HG03432 (cell line): ENCODE results near the gene EML6.

Experiments
- ATAC-seq: cut with Tn5 transposase; IDR thresholded peaks from one replicate; pipeline ENCODE4 v1.9.1; 2021; ENCODE audit warnings: mild to moderate bottlenecking, moderate library complexity; ENCODE audit not compliant: unreplicated experiment

Gene EML6

GRCh38 chr2:54789878-54790277 lies 66.4 kb downstream of the EML6 start:
- ATAC-seq = no peak

DNA sequence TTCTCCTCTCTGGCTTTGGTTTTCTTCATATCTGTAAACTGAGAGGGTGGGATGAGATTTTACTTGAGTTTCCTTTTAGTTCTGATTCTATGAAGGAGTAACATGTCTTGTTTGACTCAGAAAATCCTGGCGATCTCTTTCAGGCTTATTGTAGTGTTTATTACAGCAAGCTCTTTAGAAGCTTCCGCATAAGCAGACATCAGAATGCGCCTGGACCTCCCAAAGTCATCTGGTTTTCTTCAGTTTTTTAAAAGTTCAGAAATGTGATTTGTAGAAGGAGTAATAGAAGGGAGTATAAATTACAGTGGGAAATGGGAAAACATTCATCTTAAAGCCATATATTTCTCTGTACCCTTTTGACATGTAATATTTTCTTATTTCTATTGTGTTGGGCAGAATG lies 68.4 kb downstream of the EML6 start:
- ATAC-seq = no peak

DNA sequence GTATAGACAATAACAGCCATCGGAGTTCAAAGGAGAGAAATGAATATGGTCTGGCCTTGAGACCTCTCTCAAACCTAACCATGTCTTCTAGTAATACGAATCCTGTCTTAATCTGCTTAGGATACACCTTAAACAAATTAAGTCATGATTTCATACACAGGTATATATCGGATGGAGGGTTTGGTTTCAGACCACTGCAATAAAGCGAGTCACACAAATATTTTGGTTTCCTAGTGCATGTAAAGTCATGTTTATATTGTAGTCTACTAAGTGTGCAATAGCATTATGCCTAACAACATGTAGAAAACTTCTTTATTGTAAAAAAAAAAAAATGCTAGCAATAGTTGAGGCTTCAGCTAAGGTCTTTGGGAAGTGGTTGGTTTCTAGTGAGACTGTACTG lies 73.8 kb downstream of the EML6 start:
- no peak for ATAC-seq

GRCh38 chr2:54801352-54801751 lies 77.9 kb downstream of the EML6 start:
- ATAC-seq = no peak

DNA sequence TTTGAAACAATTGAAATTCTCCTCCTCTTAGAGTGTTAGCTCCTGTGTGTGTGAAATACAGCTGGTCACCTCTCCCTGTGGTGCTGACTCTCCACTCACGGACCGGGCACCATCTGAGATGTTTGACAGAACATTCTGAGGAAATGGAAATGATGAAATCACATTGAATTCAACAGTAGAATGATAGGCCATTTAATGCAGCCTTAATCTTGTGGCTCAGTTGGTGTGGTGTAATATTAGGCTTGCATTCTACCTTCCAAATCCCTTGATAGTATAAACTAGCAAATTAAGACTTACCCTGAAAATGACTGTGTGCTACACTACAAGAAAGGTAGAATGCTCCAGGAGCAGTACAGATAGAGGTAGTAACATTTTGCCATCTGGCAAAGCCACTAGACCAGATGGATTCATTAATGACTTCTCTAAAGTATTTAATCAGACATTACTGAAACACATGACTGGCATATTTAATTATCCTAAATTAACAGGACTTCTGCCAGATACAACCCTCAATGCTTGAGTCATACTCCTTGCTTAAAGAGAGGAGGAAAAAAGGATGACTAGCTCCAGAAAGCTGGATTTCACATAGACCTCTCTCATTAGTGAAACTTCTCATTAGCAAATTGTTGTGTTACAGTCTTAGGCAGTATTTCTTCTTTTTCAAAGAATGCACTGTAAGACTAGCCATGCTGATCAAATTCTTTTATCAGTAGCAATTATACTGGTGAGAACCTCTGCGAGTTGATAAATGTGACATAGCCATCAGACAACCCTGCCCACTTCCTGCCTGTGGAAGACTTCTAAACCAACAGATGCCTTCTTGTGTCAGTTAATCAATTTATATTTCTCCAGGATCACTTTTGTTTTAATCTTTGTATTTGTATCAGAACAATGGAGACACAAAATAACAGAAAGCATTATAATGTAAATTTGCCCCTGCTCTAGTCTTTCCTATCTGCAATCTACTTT lies 80.6 kb downstream of the EML6 start:
- no peak for ATAC-seq

- no peak for ATAC-seq
Measured at GRCh38 chr2:54805255-54805654, 81.8 kb downstream of the EML6 start.

DNA sequence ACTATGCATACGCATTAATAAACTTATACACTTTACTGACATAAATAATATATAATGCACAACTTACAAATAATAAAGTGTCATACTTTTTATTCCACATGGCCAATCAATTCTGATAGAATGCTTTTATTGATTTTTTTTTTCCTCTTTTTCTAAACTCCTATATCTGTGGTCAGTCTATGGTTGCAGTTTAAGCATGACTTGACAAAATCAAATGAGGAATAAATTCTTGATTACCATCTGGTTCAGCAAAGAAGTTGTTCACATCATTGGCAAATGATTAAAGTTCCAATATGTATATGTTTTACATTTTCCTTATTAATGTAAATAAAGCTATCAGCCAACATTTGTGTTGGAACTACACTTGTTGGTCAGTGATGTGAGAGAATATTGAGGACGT lies 83.5 kb downstream of the EML6 start:
- ATAC-seq = no peak

- no peak for ATAC-seq
Measured at GRCh38 chr2:54808661-54809060, 85.2 kb downstream of the EML6 start.

DNA sequence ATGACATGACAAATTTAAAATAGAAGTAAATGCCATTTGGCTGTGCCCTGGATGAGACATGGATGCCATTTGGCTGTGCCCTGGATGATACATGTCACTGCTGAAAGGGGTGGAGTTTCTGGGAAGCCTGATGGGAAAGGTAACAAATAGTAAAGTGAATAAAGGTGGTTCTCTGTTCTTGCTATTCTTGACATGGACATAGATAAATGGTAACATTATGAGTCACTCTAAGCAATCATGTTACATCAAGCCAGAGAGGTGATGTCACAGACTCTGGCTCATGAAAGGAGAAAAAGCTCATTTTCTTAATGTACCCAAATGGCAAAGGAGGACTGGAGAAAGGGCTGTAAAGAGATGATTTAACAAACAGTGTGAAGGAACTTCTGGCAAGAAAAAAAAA lies 86.4 kb downstream of the EML6 start:
- ATAC-seq = no peak

DNA sequence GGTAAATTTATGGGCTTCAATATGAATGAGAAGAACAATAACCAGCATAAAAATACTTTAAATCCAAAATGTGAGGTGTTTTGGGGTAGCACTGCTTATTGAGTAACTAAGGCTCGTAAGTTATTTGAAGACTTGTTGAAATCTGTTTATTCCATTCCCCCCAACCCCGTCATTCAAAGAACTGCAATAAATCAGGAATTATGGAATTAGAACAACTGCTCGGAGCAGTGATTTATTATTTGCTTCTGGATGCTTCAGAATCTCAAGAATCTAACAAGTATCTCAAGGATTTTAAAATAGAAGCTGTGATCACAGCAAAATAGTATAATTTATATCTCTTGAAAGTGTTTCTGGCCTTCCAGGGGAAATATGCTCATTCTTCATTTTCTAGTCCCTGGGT lies 86.8 kb downstream of the EML6 start:
- no peak for ATAC-seq

GRCh38 chr2:54813584-54813983 lies 90.1 kb downstream of the EML6 start:
- ATAC-seq = no peak

DNA sequence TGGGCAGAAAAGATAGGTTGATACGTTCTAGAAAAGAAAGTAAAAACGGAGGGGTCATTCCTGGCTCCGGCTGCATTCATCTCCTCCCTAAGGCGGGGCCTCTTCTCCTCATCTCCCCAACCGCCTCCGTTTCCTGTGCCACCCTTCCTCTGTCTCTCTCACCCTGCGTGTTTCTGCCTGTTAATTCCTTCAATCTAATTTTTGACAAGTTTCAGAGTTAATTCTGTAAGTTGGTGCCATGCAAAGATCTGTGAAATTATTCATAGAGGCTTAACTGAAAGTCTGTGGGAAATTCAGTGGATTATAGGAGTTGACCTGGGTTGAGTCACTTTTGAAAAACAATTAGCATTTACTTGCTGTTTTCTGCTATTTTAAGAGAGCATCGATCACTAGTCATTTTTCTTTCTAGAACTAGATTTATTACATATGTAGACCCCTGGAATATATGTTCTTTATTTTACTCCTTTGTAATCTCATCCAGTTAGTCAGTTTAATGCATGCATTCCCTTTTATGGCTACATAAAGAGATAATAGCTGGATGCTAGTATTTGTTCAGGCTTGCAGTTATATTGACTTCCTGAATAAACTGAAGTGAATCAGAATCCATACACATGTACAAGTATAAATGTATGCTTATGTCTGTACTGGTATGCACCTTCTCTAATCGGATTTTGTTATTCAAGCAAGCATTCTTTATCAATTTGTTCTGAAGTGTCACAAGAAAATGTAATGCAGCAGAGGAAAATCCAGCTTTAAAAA lies 91.1 kb downstream of the EML6 start:
- ATAC-seq = no peak

DNA sequence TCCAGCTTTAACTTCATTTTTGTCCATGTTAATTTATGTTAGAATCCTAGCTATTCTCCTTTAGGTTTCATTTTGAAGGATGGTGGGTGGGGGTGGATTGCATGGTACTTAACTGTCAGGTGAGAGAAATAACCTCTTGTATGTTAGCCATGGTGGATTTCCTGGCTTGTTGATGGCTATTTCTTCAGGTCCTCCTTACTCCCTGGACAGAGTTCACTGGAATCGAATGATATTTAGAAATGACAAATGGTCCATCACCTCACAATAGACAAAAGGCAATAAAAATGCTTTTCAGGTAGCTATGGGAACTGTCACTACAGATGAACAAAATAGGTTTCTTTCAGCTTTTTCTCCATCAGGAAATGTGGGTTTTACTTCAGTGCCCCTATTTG lies 91.7 kb downstream of the EML6 start:
- no peak for ATAC-seq

DNA sequence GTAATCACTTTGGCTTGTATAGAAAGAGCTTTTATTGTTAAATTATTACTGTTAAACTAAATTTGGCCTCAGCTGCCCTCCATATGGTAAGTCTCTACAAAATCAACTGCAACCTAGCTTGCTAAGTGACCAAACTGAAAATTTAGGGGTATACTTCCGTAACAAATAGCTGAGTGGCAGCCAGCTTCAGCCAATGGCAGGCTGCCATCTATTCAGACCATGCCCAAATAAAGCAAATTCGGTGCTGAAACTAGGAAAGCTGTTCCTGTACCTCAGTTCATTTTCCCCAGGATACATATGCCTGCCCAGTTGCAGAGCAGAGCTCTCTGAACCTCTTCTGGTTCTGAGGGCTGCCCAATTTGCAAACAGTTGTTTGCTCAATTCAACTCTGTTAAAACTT lies 94.8 kb downstream of the EML6 start:
- ATAC-seq = no peak

DNA sequence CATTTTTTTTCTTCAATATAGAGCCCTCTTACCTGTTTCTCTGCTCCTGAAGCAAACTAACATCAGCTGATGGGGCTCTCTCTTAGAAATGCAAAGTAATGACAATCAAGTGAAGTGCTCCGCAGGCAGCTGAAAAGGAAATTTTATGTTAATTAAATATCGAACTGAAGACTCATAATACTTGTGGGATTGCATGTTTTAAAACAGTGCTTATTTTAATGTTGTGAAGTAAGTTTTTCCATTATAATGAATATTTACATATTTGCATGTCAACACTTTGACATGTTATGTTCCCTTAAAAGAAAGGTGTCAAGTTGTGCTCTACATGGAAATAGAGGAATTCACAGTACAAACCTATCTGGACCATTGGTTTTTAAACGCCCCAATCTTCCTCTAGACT lies 97.1 kb downstream of the EML6 start:
- no peak for ATAC-seq

DNA sequence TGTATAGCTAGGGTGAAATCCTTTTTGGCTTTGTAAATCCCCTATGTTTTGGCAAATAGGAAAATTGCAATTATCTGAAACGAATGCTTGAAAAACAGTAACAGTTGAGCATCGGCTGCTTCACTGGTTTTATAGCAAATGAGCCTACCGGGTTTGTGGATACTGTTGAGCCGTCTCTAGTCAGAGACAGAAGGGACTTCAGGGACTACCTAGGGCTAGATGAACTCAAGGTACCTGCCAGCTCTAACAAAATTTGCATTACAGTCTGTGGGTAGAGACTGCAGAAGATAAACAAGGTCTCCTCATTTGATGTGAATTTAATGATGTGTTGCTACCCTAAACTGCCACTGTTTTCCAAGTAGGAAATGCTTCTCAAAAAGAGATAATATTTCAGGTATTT lies 101.1 kb downstream of the EML6 start:
- no peak for ATAC-seq

- no peak for ATAC-seq
Measured at GRCh38 chr2:54830546-54830945, 107.1 kb downstream of the EML6 start.

- ATAC-seq = no peak
Measured at GRCh38 chr2:54831480-54831879, 108.0 kb downstream of the EML6 start.

DNA sequence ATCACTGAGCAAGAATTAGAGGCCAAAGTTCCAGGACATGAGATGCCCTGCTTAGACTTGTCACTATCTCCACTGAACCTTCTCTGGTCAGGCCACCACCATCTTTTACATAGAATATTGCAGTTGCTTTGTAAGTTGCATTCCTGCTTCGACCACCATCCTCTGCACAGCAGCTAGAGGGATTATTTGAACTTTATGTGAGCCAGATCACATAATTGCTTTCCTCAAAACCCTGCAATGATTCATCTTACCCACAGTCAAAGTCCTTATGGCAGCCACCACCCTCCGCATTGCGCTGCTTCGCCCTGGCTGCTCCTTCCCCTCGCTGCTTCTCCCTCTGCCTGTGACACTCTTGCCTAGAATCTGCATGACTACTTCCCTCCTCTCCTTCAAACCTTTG lies 111.3 kb downstream of the EML6 start:
- no peak for ATAC-seq

DNA sequence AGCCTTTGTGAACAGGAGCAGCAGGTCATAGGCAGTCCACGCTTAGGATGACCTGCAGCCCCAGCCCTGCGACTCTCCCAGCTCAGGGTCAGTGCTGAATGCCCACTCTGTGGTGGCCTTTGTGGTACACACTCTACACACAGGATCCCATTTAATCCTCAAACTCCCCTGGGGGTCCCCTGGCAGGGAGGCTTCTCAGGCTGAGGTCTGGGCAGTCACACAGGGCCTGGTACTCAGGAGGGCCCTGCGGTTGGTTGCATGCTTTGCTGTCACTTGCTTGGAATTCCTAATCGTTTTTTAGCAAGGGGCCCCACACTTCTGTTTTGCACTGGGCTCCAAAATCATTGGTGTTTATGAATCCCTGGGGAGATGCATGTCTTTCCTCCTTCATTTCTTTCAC lies 113.0 kb downstream of the EML6 start:
- no peak for ATAC-seq

DNA sequence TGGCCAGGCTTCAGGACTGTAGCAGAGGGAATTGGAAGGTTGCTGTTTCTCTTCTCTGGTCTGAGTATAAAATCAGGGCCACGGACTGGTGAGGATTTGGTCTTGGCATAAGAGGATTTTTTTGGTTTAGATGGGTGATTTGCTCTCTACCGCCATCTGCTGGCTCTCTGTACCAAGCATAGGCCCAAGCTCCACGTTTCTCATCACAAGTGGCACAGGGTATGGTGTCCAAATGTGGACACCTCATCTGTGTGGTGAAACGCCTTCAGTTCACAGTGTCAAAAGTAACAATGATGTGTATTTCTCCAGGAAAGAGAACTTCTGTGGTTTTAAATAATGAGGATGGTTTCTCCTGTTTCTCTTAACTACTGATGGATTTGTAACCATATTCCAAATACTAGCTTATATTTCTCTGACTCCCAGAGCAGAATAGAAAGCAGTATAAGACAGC lies 115.1 kb downstream of the EML6 start:
- ATAC-seq = peak; percentile 83
